K562 (cell line): ENCODE data around the gene WBP1L. TPM values are rescaled to one million over a fixed set of nuclear protein-coding genes. Genes with fewer than 3 reads are reported as not detected.

Experiments used
- ATAC-seq: fragments of 200-7000 bp; cut with Tn5 transposase; 3 replicates; pipeline ENCODE4 v1.9.1; 2020; ENCODE audit warnings: moderate library complexity
- BruUV-seq: library from RNA; stranded (reverse); fragments of 400-500 nt; replicated peaks from 2 replicates; lab custom pipeline; 2021; lab: Mats Ljungman, UMichigan
- CTCF ChIA-PET: fragments of 300-600 bp; formaldehyde crosslinking; extraction: SDS; loops from one replicate; lab custom pipeline; 2021; ENCODE audit warnings: low intra/inter-chr PET ratio; lab: Yijun Ruan, JAX
- POLR2A ChIA-PET: fragments of 300-600, 350-650 bp; sonication (Branson Sonifier 250); formaldehyde crosslinking; extraction: SDS; loops from one replicate; lab custom pipeline; 2021; ENCODE audit warnings: antibody characterized with exemption, inconsistent platforms; lab: Yijun Ruan, JAX
- DNase-seq, 4 experiments: peaks; one replicate each; pipeline versions ENCODE4 v3.0.0 to v3.0.0-alpha.2; 2011 to 2018; ENCODE audit warnings: low spot score in 3 of 4, mixed read lengths in 3 of 4; ENCODE audit errors: extremely low read depth in 1 of 4
- FAIRE-seq: peaks from 2 replicates; lab custom pipeline; 2011; peaks lifted over from hg19 to GRCh38; lab: Jason Lieb, UNC
- H2AFZ ChIP-seq: 2 replicates; pipeline ENCODE4 v1.6.0; 2011; ENCODE audit warnings: low read depth, low read length, control low read depth, inconsistent platforms
- H3K27ac ChIP-seq: fragments of 200-600 bp; 3 replicates; pipeline ENCODE4 v1.8.0; 2011; ENCODE audit warnings: low read depth, mild to moderate bottlenecking, control low read depth, inconsistent platforms, low read length, moderate library complexity, mixed read lengths; ENCODE audit errors: extremely low read depth
- H3K27me3 ChIP-seq, 2 experiments: fragments of 300-600 bp in 1 of 2; 2 replicates in 1 of 2; 3 replicates in 1 of 2; pipeline versions ENCODE4 v1.6.0 to v1.8.0; 2011; ENCODE audit warnings: inconsistent platforms in 2 of 2, low read length in 2 of 2, mild to moderate bottlenecking in 1 of 2, mixed read lengths in 1 of 2, moderate library complexity in 1 of 2; ENCODE audit not compliant: control insufficient read depth in 2 of 2, insufficient read depth in 2 of 2
- H3K36me3 ChIP-seq: fragments of 300-600 bp; 3 replicates; pipeline ENCODE4 v1.8.0; 2011; ENCODE audit warnings: mild to moderate bottlenecking, low read length, inconsistent platforms; ENCODE audit not compliant: control insufficient read depth, insufficient read depth
- H3K4me1 ChIP-seq, 2 experiments: fragments of 200-600 bp in 1 of 2; replicated peaks in 1 of 2; 2 replicates in 1 of 2; 3 replicates in 1 of 2; pipeline versions ENCODE4 v1.5.1 to v1.8.0; 2011; ENCODE audit warnings: inconsistent platforms in 2 of 2, low read length in 2 of 2, mild to moderate bottlenecking in 1 of 2, mixed read lengths in 1 of 2, moderate library complexity in 1 of 2; ENCODE audit not compliant: control insufficient read depth in 2 of 2, insufficient read depth in 2 of 2
- H3K4me2 ChIP-seq: 2 replicates; pipeline ENCODE4 v1.6.1; 2011; ENCODE audit warnings: low read length, control low read depth, inconsistent platforms, mixed read lengths; ENCODE audit not compliant: insufficient read depth
- H3K4me3 ChIP-seq: fragments of 200-600 bp; sonication (generic), shearing (Covaris generic); 2 replicates; pipeline ENCODE4 v1.5.1; 2016; ENCODE audit warnings: control low read depth, inconsistent platforms
- H3K79me2 ChIP-seq: fragments of 200-600 bp; 3 replicates; pipeline ENCODE4 v1.8.0; 2011; ENCODE audit warnings: low read length, inconsistent platforms; ENCODE audit not compliant: control insufficient read depth, insufficient read depth
- H3K9ac ChIP-seq, 2 experiments: 2 replicates each; pipeline versions ENCODE4 v1.6.0 to v1.6.1; 2011; ENCODE audit warnings: low read depth in 2 of 2, low read length in 2 of 2, control low read depth in 1 of 2, inconsistent platforms in 1 of 2, mild to moderate bottlenecking in 1 of 2, mixed read lengths in 1 of 2; ENCODE audit not compliant: insufficient read depth in 1 of 2
- H3K9me1 ChIP-seq: one replicate; pipeline ENCODE4 v1.6.0; 2011; ENCODE audit warnings: inconsistent platforms, mild to moderate bottlenecking, low read length, moderate library complexity; ENCODE audit not compliant: control insufficient read depth, insufficient read depth
- H3K9me3 ChIP-seq: replicated peaks from 2 replicates; pipeline ENCODE4 v1.5.1; 2011; ENCODE audit warnings: low read depth, low read length, inconsistent platforms; ENCODE audit not compliant: control insufficient read depth, insufficient read depth
- H4K20me1 ChIP-seq: replicated peaks from 2 replicates; pipeline ENCODE4 v1.6.1; 2011; ENCODE audit warnings: low read length, inconsistent platforms, mixed read lengths; ENCODE audit not compliant: control insufficient read depth, insufficient read depth
- CHD7 ChIP-seq: fragments of 200-600 bp; sonication (generic); IDR thresholded peaks from one replicate; pipeline ENCODE4 v1.6.1; 2012; ENCODE audit warnings: mild to moderate bottlenecking, low read depth, low read length, inconsistent platforms
- FOXK2 ChIP-seq, 2 experiments: fragments of 450-650 bp; IDR thresholded peaks in 1 of 2; conservative IDR thresholded peaks in 1 of 2; 2 replicates each; pipeline ENCODE4 v1.6.1; 2016; ENCODE audit warnings: low read depth in 2 of 2, mild to moderate bottlenecking in 1 of 2
- RFX7 ChIP-seq: fragments of 250-450 bp; sonication (Bioruptor Pico); IDR thresholded peaks from 2 replicates; pipeline ENCODE4 v1.5.1; 2021; ENCODE audit warnings: mild to moderate bottlenecking
- ZNF324 ChIP-seq: fragments of 250-450 bp; sonication (Bioruptor Pico); IDR thresholded peaks from 2 replicates; pipeline ENCODE4 v1.4.0; 2020; ENCODE audit warnings: mild to moderate bottlenecking
- ZNF830 ChIP-seq: fragments of 250-450 bp; sonication (Bioruptor Pico); IDR thresholded peaks from 2 replicates; pipeline ENCODE4 v1.5.0; 2021; ENCODE audit warnings: mild to moderate bottlenecking
- WGBS: fragments of 100-300 bp; shearing (Covaris generic); methylation state at CpG from one replicate; pipeline ENCODE4 v1.1.6; 2016; ENCODE audit warnings: low coverage, mixed read lengths; ENCODE audit not compliant: insufficient coverage; ENCODE audit errors: missing lambda C conversion rate; 5-methylcytosine and 5-hydroxymethylcytosine counted together
- in situ Hi-C: fragments of 300-500 bp; cut with MboI; formaldehyde crosslinking; loops from 4 replicates; pipeline ENCODE4 v1.15.0; 2018; ENCODE audit warnings: inconsistent platforms, mixed read lengths
- intact Hi-C: fragments of 100-400 bp; cut with micrococcal nuclease; formaldehyde crosslinking; loops from 2 replicates; pipeline ENCODE4 v1.14.2; 2022
- polyA plus RNA-seq, 8 experiments: library from polyadenylated mRNA; depleted of rRNA in 4 of 8; stranded (reverse) in 5 of 8; unstranded in 3 of 8; fragments of >200 nt; fragmentation: Nextera tagmentation in 2 of 8; fragmentation: Illumina TruSeq in 1 of 8; extraction: Ambion mirVana in 2 of 8; extraction: Trizol in 1 of 8; gene quantifications; 2 replicates each; pipeline versions ENCODE4 v1.2.1 to v1.2.3, GENCODE V29; 2011 to 2014; ENCODE audit warnings: inconsistent platforms in 1 of 8, missing spikeins in 1 of 8
- total RNA-seq, 7 experiments: library from RNA; depleted of rRNA in 6 of 7; stranded (reverse); fragments of >200 nt in 6 of 7; fragmentation: Illumina TruSeq in 2 of 7; extraction: Trizol in 2 of 7; gene quantifications; 2 replicates each; pipeline versions ENCODE4 v1.2.1 to v1.2.3, GENCODE V29; 2011 to 2021; ENCODE audit warnings: low replicate concordance in 1 of 7

WBP1L gene
- total and polyA plus RNA-seq, 9 of the 15 experiments (the other 6 are each of a cell fraction or from before 2014, with no cell fraction given), result 3.2 to 14.4 (median 11.3) TPM

DNA sequence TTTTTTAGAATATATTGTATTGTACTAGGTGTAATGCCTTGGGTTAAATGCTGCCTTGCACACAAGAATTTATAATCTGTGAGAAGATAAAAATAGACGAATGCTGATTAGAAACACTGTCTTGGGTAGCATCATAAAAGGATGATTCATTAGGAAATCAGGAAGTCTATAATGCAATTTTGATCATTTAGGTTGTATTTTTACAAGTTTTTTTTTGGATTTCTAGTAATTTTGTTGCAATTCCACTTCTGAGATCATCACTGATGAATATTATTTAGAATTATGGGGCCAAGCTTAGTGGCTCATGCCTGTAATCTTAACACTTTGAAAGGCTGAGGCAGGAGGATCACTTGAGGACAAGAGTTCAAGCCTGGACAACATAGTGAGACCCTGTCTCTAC, 29.6 kb downstream of the WBP1L start:
- Histone ChIP-seq H3K36me3 (no peaks in the 10 kb centered on the region), H3K27me3 (no peaks in the 10 kb centered on the region), H3K9ac (no peak overlapping the region), H3K4me2 (no peak overlapping the region), H3K4me1 (peaks cover 34 to 49% of the 10 kb centered on the region in 2 experiments), H3K79me2 (peaks cover 40% of the 10 kb centered on the region; the same call in 2 of the 3 replicates), H3K4me3 (no peak overlapping the region), H3K9me3 (no peaks in the 10 kb centered on the region), H3K9me1 (no peaks in the 10 kb centered on the region), H4K20me1 (no peaks in the 10 kb centered on the region), H3K27ac (no peak overlapping the region)
- FAIRE-seq (no peak), ATAC-seq (no peak), DNase-seq (no peak)
- 29% methylated on average over 1 of the region's 1 CpG for WGBS
- ChIA-PET POLR2A (no interaction called here), CTCF (no interaction called here)
- BruUV-seq, result no TSS peak
- in situ Hi-C loops, result no loop called here
- intact Hi-C loops, result no loop called here
- TF ChIP-seq CHD7 (no peak), ZNF324 (CRISPR knock-in tag) (no peak), FOXK2 (conservative IDR thresholded peaks at IDR 0.05 in 1 of 2, IDR thresholded peaks at IDR 0.05 in 1 of 2; ENCODE audit: low read depth in 2 of 2) (no peak), RFX7 (CRISPR knock-in tag) (no peak), ZNF830 (CRISPR knock-in tag) (no peak)
- TF ChIP-seq, all 486 proteins: peak for 0
- H2AFZ ChIP-seq, result no peak overlapping the region
